HPDE6-E6E7 (cell line): ENCODE data around the gene IFT57.
"Not testable (repeated sequence)": the region's sequence is repeated elsewhere in the genome, so short reads cannot be mapped to it uniquely, and the experiment has no call there.

ENCODE experiments used
- DNase-seq: peaks from one replicate; pipeline ENCODE4 v3.0.0; 2011; ENCODE audit warnings: missing footprints; ENCODE audit errors: extremely low spot score

The IFT57 gene, protein sequence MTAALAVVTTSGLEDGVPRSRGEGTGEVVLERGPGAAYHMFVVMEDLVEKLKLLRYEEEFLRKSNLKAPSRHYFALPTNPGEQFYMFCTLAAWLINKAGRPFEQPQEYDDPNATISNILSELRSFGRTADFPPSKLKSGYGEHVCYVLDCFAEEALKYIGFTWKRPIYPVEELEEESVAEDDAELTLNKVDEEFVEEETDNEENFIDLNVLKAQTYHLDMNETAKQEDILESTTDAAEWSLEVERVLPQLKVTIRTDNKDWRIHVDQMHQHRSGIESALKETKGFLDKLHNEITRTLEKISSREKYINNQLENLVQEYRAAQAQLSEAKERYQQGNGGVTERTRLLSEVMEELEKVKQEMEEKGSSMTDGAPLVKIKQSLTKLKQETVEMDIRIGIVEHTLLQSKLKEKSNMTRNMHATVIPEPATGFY

DNA sequence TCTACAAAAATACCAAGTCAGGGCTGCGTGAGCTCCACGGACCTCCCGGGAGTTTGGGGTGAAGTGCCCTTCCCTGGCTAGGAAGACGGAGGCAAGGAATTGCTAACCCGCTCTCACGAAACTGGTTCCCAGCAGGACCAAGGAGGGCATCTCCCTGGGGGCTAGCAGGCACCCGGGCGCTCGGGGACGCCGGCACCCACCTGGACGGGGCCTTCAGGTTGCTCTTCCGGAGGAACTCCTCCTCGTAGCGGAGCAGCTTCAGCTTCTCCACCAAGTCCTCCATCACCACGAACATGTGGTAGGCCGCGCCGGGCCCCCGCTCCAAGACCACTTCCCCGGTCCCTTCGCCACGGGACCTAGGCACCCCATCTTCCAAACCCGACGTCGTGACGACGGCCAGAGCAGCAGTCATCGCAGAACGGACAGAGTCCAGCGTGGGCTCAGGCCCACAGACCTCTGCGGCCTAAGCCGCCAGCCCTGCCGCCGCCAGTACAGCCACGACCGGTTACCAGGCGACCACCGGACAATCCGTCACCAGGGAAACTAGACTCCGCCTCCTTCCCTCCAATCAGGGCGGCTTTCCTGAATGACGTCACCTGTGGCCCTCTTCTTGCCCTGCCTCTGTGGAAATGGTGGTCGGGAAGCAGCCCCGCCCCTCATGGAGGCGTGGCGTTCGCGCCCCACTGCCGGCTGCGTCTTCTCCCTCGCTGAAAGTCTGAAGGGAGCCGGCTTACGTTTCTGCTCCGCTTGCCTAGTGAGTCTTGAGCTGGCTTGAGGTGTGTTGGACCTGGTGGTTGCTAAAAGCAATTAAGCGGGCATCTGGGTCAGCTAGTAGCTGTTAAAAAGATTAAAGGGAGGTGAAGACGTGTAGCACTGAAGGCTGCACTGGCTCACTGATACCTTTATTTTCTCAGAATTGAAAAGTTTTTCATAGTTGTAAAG is at the start of gene IFT57:
Gene IFT57, minus strand, starts transcription at position 514 of the 942 bp plus-strand sequence. Its CDS starts 102 bp downstream, at position 412.
- DNase-seq: peak; percentile 97

DNA sequence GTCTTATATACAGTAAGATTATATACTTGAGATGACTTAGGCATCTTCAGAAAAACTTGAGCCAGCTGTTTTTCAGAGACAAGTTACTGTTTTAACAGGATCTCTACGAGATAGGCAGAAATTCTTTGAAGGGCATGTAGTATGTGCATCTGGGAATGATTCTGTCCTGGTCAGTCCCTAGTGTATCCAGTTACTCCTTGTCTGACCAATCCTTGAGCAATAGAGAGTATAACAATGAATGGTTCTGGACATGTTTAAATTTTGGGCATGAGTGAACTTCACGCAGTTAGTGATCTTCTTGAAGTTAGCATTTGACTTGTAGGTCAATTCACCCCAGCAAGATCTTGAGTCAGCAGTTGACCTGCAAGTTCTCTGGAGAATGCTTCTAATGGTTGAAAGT is 49.4 kb upstream of the IFT57 start:
- no peak for DNase-seq

DNA sequence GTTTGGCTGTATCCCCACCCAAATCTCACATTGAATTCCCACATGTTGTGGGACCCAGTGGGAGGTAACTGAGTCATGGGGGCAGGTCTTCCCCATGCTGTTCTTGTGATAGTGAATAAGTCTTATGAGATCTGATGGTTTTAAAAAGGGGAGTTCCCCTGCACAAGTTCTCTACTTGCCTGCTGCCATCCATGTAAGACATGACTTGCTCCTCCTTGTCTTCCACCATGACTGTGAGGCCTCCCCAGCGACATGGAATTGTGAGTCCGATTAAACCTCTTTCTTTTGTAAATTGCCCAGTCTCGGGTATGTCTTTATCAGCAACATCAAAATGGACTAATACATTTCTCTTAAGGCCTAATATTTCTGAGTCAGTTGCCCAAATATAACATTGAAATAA is 46.0 kb upstream of the IFT57 start:
- not testable (repeated sequence) for DNase-seq

DNA sequence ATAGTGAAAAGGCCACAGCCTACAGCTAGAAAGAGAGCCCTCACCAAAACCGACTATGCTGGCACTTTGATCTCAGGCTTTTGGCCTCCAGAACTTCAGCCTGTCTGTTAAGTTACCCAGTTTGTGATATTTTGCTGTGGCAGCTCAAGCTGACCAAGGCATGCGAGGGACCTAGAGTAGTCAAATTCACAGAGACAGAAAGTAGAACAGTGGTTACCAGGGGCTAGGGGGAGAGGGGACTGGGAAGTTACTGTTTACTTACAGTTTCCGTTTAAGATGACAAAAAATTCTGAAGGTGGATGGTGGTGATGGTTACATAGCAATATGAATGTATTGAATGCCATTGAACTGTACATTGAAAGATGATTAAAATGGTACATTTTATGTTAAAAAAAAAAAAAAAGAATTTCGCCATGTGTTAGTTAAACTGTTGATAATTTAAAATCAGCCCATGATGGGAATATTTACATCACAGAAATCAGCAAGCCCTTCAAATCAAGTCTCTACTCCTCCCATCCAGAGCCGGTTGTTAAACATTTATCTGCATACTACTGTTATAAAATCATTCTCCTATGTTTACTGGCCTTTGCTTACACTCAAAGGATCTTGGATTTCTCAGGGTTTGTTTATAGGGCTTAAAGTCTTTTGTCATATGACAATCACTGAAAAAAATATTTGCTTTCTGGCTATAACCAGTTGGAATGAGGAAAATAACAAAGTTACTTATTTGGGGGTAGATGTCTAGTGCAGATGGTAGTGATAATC is 42.5 kb upstream of the IFT57 start:
- not testable (repeated sequence) for DNase-seq

DNA sequence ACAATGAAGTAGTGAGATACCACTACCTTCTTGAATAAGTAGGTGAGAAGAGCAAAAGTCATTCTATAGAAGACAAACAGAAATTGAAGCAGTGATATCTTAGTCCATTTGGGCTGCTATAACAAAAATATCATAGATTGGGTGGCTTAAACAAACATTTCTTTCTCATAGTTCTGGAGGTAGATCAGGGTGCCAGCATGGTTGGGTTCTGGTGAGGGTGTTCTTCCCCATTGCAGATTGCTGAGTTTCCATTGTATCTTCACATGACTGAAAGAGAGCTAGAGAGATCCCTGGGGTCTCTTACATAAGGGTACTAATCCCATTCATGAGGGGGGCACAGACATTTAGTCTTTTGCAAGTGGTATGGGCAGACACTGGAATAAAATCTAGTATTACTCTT is 32.9 kb upstream of the IFT57 start:
- DNase-seq: no peak

DNA sequence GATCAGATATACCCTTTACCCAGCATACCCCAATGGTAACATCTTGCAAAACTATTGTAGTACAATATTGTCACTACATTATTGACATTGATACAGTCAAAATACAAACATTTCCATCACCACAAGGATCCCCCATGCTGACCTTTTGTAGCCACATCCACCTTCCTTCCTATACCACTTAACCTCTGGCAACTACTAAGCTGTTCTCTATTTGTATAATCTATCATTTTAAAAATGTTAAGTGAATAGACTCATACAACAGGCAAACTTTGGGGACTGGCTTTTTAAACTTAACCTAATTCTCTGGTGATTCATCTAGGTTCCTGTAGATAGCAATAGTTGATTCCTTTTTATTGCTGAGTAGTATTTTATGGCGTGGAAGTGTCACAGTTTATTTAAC is 29.6 kb upstream of the IFT57 start:
- no peak for DNase-seq

DNA sequence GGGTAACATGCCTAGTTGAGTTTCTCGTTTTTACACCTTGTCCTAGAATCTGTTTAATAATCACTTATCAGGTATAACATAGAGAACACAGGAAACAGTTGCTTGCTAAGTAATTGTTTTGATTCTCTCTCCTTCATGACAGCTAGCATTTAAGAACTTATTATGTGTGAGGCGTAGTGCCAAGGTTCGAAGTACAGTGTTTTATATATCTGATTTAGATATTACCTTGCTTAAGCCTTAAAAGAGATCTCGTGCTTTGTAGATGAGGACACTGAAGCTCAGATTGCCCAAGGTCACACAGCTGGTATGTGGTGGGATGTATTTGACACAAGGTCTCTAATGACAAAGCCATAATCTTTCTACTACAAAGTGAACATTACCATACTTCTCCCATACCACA is 29.0 kb upstream of the IFT57 start:
- DNase-seq: no peak

DNA sequence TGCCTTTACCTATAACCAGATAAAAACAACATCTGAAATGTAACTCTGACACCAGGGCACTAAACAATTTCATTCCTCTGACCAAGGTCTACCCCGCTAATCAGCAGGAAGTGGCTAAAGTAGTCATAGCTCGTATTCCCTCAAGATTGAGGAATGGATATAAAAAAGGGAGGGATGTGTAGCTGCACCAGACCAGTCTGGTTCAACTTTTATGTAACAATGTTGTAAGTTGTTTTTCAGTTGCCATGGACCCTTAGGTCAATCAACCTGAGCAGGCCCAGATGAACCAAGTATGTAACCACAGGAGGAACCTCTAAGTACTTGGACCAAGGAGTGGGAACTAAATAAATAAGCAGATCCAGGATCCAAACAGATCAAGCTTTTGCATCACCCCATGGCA is 28.4 kb upstream of the IFT57 start:
- DNase-seq: no peak

DNA sequence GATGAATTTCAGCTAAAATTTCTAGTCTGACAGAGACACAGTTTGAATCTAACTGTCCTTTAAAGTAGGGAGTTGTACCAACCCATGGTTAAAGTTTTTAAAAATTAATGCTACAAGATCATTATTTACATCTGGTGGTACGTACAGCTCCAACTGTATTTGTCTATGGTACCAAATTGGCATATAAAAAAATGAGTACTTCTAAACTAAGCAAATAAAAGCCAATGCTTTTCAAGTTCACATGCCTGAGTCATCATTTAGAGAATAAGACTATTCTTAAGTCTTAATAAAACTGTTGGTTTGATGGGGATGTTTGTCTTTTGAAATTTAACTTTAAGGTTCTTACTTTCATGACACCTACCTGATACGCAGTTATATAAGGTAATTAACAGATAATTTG is 21.0 kb upstream of the IFT57 start:
- DNase-seq: no peak

DNA sequence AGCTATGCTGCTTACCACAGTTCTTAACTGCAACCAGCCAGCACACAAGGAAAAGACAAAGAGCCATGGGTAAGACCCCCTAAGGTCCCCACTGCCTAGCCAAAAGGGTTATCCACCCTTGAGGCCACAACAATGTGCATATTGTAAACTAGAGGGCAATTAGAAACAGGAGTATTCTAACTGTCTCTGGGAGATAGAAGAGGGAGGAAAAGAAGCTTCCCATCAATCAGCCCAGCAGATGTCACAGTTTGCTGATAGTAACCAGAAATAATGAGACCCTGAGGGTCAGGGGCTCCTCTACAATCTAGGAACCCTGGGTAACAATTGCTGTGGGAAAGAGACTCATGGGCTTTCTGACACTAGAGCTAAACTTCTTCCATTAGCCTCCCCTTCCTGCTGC is 20.6 kb upstream of the IFT57 start:
- DNase-seq: no peak

DNA sequence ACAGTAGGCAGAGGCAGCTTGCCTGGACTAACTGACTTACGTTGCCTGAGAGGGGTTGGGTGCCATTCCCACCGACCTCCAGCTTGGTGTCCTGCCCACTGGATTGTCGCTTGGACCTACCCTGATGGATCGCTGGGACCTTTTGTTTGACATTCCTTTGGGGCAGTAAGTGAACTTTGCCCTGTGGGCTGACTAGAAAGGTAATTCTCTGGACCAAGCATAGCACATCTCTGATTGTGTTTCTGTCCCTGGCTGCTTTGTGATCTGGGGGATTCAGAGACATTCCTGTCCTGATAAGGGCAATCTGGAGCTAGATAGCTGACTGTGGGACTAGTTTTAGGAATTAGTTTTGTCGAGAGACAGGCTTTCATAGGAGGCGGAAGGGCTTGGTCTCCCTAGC is 19.5 kb upstream of the IFT57 start:
- no peak for DNase-seq

DNA sequence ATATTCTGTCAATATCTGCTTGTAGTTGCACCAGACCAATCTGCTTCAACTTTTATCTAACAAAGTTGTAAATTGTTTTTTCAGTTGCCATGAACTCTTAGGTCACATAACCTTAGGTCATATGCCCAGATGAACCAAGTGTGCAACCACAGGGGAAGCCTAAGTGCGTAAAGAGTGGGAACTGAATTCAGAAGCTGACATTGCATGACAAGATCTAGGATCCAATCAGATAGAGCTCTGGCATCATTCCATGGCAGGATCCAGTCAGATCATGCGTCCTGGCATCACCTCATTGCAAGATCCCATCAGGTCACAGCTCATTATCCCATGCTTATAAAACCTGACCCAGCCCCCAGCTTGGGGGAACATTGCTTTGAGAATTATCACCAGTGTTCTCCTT is 18.9 kb upstream of the IFT57 start:
- DNase-seq: no peak

DNA sequence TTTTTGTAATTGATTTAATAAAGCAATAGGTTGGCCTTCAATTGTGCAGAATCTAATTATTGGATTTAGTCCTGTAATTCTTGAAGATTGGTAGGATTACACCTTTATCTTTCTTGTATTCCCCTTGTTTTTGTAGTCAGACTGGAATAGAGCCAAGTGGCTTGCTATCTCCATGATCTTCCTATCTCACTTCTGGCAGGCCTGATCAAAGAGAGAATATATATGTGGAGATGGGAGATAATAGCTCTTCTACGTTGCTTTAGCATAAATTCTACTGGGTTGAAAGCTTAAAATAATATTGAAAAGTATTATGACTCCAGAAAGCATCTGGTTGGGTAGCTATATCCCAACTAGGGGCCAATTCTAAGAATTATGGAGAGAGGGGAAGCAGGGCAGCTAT is 16.9 kb upstream of the IFT57 start:
- DNase-seq: no peak

DNA sequence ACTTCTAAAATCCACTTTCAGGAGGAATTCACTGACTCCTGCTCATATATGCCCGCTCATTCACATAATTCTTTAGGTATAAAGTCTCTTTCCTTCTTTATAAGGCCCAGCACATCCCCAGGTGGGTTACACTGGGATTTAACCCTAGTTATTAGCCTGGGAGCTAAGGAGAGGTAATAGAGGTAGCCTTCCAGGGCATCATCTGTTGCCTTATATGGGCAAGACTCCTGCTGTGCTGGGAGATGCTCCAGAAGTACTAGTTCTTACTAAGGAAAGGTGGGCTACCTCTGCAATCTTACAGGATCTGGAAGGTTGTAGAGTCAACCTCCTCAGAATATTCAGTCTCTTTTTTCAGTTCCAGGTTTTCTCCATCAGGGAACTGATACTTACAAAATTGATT is 13.1 kb upstream of the IFT57 start:
- no peak for DNase-seq

DNA sequence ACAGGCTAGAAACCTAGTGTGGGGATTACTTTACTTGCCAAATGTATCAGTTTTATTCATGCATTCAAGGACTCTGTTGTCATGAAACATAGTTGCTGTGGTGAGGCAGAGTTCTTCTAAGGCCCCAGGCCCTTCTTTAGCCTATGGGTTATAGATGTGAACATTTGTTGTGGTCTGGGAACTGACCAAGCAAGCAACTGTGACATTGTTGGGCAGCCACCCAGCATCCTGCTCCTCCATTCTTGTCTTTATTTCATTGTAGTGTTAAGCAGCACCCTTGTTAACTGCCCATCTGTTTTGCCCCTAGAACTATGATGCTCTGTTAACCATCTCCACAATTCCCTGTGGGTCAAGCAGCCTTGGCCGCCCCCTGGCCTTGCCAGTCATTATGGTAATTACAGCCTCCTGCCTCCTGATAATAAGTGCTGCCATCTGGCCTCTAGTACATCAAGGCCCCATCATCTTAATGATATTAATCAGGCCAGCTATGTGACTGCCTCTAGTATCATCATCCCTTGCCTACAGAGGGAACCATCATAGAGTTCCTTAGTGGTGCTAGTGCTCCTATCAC is 12.2 kb upstream of the IFT57 start:
- DNase-seq: no peak

DNA sequence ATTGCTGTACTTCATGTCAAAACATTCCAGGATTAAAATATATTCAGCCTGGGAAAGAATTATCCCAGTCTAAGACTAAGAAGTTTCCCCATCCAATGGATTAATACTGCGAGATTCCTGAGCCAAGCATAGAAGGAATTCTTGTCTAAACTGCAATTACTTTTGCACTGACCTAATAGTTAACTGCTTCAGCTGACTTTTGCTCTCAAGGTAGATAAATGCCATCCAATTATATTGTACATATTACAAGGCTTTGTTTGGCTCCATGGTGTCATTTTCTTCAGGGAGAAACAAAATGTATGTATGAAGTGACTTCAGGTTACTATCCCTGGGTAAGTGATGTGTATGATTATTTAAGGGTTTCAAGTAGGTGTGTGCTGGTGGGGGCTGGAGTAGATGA is 6.1 kb upstream of the IFT57 start:
- DNase-seq: no peak

DNA sequence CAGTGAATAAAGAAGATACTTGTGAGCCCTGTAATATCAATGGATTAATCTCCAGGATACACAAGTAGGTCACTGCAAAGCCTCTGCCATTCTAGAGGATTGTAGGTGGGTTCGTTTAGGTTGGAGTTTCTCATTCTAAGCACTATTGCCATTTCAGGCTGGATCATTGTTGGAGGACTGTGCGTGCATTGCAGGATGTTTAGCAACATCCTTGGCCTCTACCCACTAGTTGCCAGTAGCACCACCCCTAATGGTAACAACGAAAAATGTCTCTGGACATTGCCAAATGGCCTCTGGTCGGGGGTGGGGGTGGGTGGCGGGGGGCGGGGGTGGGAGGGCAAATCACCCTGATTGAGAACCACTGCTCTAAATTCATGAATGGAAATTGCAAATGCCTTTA is 4.9 kb upstream of the IFT57 start:
- DNase-seq: no peak

DNA sequence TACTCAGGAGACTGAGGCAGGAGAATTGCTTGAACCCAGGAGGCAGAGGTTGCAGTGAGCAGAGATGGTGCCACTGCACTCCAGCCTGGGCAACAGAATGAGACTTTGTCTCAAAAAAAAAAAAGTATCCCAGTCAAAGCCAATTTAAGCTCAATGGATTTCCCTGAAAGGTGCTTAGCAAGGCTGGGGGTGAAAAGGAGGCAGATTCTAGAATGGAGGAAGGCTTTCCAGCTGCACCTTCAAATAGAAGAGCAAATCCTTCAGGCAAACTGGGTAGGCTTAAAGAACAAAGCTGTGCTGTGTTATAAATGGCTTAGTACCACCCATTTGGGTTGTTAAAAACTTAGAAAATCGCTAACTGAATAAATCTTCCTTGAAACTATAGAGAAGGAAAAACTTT is 3.0 kb upstream of the IFT57 start:
- DNase-seq: no peak

DNA sequence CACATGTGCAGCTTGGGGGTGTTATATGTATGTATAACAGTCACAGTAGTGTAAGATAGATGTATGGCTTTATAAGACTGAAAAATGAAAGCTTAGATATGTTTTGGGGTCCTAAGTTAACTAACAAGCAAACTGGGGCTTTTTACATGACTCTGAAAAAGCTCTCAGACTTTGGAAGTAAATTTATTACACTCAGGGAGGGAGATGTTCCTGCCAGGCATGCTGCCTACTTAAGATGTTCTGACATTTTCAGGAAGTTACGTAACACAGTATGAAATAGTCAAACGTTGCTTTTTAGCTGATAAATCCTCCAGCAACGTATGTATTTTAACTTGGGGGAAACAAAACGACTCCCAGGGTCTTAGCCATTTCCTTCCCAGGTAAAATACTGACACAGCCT is 1.7 kb upstream of the IFT57 start:
- no peak for DNase-seq

DNA sequence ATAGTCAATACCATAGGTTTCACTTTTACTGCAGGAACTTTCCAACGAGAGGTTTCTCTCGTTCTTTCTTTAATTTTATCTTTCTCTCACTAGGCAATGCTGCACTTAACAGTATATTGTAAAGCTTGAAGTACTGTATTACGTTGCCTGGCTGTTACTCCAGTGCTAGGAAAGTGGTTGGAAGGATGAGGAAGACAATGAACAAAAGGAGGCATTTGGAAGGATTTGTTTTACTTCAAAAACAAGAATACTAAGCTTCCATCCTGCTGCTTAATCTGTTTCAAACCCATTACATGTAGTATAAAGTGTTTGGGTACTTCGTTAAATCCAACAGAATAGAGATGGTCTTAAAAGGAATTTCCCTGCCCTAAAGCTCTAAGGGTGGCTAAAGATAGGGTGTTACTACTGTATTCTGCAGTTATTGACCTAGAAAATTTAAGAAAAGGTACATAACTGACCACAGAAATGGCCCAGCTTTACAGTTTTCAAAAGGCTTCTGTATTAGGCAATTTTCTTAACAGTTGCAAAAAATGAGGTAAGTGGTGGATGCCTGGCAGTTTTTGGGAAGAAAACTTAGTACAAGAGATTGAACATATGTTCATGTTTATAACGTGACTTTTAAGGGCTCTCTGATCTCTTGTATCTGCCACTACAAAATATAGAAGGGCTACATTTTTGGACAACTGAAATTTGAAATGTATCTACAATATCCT is 785 bp upstream of the IFT57 start:
- DNase-seq: no peak

DNA sequence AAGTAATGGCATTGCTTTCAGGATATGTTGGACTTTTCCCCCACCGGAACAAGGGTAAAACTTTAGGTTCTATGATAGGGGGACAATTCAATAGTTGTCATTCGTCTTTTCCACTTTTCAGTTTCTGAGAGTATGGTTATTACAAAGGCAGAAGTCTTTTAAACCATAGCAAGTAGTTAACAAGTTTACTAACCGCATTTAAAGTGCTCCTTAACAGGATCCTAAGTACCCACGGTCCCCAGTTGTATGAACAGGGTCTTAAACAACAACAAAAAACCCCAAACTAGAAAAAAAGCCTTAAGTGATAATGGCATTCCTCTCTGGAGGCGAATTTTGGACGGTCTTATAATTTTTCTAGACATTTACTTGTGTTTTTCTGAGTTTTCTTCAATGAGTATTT is 831 bp downstream of the IFT57 start:
- DNase-seq: no peak
